ENCODE data around the gene ACER3.

Gene ACER3

GRCh38 chr11:77024745-77025144 is 164.0 kb downstream of the ACER3 start:
- DNase-seq (ENCODE audit: low read depth) = no peak
- H3K4me3 ChIP-seq (ENCODE audit: control insufficient read depth, low read depth, low read length) = no peak overlapping the region
- no peak for TF ChIP-seq CTCF (IDR thresholded peaks at IDR 0.05; ENCODE audit: control insufficient read depth, insufficient read depth, low read depth, low read length, missing control alignments)

- no peak for TF ChIP-seq CTCF (IDR thresholded peaks at IDR 0.05; ENCODE audit: control insufficient read depth, insufficient read depth, low read depth, low read length, missing control alignments)
- H3K4me3 ChIP-seq (ENCODE audit: control insufficient read depth, low read depth, low read length) = no peak overlapping the region
- DNase-seq (ENCODE audit: low read depth) = no peak
These were observed 165.5 kb downstream of the ACER3 start for GRCh38 chr11:77026221-77026620.

GRCh38 chr11:77026743-77027142 is 166.0 kb downstream of the ACER3 start:
- TF ChIP-seq CTCF (IDR thresholded peaks at IDR 0.05; ENCODE audit: control insufficient read depth, insufficient read depth, low read depth, low read length, missing control alignments) = no peak
- no peak for DNase-seq (ENCODE audit: low read depth)

GRCh38 chr11:77027275-77027674 is 166.6 kb downstream of the ACER3 start:
- DNase-seq (ENCODE audit: low read depth) = no peak
- no peak overlapping the region for H3K4me3 ChIP-seq (ENCODE audit: control insufficient read depth, low read depth, low read length)
- TF ChIP-seq CTCF (IDR thresholded peaks at IDR 0.05; ENCODE audit: control insufficient read depth, insufficient read depth, low read depth, low read length, missing control alignments) = no peak

More at GRCh38 chr11:77026743-77027142, 166.0 kb downstream of the ACER3 start:
- H3K4me3 ChIP-seq (ENCODE audit: control insufficient read depth, low read depth, low read length) = no peak overlapping the region

- no peak for DNase-seq (ENCODE audit: low read depth)
- H3K4me3 ChIP-seq (ENCODE audit: control insufficient read depth, low read depth, low read length) = no peak overlapping the region
- TF ChIP-seq CTCF (IDR thresholded peaks at IDR 0.05; ENCODE audit: control insufficient read depth, insufficient read depth, low read depth, low read length, missing control alignments) = no peak
These were observed 169.1 kb downstream of the ACER3 start for GRCh38 chr11:77029829-77030228.

- no peak overlapping the region for H3K4me3 ChIP-seq (ENCODE audit: control insufficient read depth, low read depth, low read length)
- TF ChIP-seq CTCF (IDR thresholded peaks at IDR 0.05; ENCODE audit: control insufficient read depth, insufficient read depth, low read depth, low read length, missing control alignments) = no peak
- no peak for DNase-seq (ENCODE audit: low read depth)
These were observed 170.2 kb downstream of the ACER3 start for GRCh38 chr11:77030834-77031414.

- TF ChIP-seq CTCF (IDR thresholded peaks at IDR 0.05; ENCODE audit: control insufficient read depth, insufficient read depth, low read depth, low read length, missing control alignments) = no peak
- DNase-seq (ENCODE audit: low read depth) = no peak
- no peak overlapping the region for H3K4me3 ChIP-seq (ENCODE audit: control insufficient read depth, low read depth, low read length)
These were observed 170.9 kb downstream of the ACER3 start for GRCh38 chr11:77031599-77031998.

All from AG09309 (cell line).